HG03432 (cell line): ENCODE data around the gene KLK11.

ENCODE experiments used
- ATAC-seq: cut with Tn5 transposase; IDR thresholded peaks from one replicate; pipeline ENCODE4 v1.9.1; 2021; ENCODE audit warnings: mild to moderate bottlenecking, moderate library complexity; ENCODE audit not compliant: unreplicated experiment

The KLK11 gene

DNA sequence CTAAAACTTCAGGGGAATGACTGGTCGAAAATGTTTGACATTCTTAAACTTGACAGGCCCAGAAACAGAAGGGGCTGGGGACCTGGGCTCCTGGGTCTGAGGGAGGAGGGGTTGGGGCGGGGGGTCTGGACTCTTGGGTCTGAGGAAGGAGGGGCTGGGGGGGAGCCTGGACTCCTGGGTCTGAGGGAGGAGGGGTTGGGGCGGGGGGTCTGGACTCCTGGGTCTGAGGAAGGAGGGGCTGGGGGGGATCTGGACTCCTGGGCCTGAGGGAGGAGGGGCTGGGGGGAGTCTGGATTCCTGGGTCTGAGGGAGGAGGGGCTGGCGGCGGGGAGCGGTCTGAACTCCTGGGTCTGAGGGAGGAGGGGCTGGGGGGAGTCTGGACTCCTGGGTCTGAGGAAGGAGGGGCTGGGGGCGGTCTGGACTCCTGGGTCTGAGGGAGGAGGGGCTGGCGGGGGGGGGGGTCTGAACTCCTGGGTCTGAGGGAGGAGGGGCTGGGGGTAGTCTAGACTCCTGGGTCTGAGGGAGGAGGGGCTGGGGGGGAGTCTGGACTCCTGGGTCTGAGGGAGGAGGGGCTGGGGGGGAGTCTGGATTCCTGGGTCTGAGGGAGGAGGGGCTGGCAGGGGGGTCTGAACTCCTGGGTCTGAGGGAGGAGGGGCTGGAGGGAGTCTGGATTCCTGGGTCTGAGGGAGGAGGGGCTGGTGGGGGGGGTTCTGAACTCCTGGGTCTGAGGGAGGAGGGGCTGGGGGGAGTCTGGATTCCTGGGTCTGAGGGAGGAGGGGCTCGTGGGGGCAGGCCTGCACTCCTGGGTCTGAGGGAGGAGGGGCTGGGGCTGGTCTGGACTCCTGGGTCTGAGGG lies 51.5 kb downstream of the KLK11 start:
- ATAC-seq: no peak

DNA sequence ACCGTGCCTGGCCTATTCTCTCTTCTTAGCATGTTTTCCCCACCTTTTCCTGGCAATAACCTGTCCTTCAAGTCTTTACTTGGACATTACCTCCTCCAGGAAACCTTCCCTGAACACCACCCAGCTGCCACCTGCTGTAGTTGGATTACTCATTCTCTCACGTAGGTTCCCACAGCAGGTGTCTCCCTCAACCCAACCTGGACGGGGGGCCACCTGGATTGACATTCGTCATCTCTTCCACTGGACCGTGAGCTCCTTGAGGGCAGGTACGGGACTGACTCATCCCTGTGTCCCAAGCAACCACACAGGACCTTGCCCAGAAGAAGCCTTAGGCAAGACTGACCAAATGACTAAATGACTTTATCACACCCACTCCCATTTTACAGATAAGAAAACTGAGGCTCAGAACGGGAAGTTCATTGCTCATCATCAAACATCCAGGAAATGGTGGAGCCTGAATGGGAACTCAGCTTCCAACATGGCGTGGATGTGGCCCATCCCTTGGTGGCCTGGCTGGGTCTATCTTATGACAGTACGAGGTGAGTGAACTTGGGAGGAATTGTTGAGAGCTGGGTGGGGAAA lies 53.5 kb downstream of the KLK11 start:
- ATAC-seq: no peak
